ENCODE measurements around the gene ADORA1. TPM values are rescaled to one million over a fixed set of nuclear protein-coding genes. Genes with fewer than 3 reads are reported as not detected.

ADORA1 gene
- total and polyA plus RNA-seq, 8 donors, result 8.1 to 19.7 (median 15.5) TPM

DNA sequence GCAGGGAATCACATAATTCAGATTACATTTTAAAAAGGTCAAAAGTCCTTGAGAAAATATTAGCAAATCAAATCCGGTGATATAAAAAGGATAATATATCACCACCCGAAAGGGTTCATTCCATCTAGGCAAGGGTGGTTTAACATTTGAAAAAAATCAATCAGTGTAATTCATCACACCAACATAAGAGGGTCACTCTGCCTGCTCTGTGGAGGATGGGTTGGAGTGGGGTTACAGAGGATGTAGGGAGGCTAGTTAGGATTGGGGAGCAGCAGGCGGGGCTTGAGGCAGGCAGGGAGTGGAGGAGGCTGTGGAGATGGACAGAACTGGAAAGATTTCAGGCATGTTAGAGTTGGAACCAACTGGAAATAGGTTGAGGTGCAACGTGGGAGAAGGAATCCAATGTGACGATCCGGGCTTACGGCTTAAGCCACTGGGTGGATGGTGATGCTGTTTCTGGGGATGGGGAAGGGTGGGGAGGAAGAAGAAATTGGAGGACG is 12.5 kb downstream of the ADORA1 start:
- 59 to 61% methylated on average over 8 of the region's 8 CpGs for WGBS, 2 donors
- H3K4me1 ChIP-seq, result peaks cover 7 to 16% (median 12%) of the 10 kb centered on the region in 3 donors
- ATAC-seq, result no peak
- TF ChIP-seq, protein P1, sequence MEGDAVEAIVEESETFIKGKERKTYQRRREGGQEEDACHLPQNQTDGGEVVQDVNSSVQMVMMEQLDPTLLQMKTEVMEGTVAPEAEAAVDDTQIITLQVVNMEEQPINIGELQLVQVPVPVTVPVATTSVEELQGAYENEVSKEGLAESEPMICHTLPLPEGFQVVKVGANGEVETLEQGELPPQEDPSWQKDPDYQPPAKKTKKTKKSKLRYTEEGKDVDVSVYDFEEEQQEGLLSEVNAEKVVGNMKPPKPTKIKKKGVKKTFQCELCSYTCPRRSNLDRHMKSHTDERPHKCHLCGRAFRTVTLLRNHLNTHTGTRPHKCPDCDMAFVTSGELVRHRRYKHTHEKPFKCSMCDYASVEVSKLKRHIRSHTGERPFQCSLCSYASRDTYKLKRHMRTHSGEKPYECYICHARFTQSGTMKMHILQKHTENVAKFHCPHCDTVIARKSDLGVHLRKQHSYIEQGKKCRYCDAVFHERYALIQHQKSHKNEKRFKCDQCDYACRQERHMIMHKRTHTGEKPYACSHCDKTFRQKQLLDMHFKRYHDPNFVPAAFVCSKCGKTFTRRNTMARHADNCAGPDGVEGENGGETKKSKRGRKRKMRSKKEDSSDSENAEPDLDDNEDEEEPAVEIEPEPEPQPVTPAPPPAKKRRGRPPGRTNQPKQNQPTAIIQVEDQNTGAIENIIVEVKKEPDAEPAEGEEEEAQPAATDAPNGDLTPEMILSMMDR (IDR thresholded peaks at IDR 0.05), result no peak
- H3K27me3 ChIP-seq, result no peaks in the 10 kb centered on the region
- no peak overlapping the region for H3K4me3 ChIP-seq
- no peak for DNase-seq
- H3K36me3 ChIP-seq, result no peaks in the 10 kb centered on the region
- H3K9me3 ChIP-seq, result no peaks in the 10 kb centered on the region
- FAIRE-seq, result no peak
- peak overlapping the region in 2 of 4 donors; percentile 0 to 50 for H3K27ac ChIP-seq
- intact Hi-C loops (cut with DNase I), result no loop called here

DNA sequence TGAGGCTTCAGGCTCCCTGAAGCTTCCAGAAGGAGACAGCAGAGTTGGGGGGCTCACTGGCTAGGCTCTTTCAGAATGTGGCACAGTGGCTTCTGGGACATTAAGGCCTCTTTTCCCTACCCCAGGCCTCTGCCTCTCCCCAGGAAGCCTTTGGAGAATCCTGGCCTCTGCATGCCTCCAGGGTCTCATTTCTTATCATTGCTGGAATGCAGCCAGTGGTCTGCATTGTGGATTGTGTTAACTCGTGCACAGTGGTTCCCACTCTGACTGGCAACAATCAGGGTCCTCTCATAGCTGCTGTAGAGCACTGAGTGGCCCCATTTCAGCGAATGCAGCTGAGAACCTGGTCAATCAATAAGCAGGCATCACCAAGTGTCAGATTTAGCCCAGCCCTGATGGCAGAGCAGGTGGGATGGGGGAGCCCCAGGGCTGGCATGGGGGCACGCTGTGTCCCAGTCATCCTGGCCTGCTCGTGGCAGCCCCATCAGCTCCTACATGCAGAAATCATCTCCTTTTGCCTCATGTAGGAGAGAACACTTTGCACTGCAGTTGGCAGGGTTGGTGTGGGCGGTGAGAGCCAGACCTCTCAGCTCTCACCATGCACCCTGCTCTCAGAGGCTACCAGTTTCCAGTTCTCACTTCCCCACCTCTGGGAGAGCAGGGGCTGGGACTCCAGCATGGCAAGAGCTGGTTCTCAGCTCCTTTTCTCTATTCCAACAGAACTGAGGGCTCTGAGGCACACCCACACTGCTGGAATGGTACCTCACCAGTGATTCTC is 13.4 kb downstream of the ADORA1 start:
- Histone ChIP-seq H3K36me3 (no peaks in the 10 kb centered on the region), H3K4me1 (peaks cover 3 to 11% (median 6%) of the 10 kb centered on the region in 3 donors), H3K9me3 (no peaks in the 10 kb centered on the region), H3K27ac (peak overlapping the region in 2 of 4 donors; percentile 0 to 50), H3K27me3 (no peaks in the 10 kb centered on the region), H3K4me3 (no peak overlapping the region)
- 54 to 67% methylated on average over 4 to 5 of the region's 5 CpGs for WGBS, 2 donors
- DNase-seq (no peak), FAIRE-seq (no peak), ATAC-seq (no peak)
- intact Hi-C loops (cut with DNase I), result no loop called here
- TF ChIP-seq, protein P1 (IDR thresholded peaks at IDR 0.05), result no peak

GRCh38 chr1:203142124-203142523 is 14.6 kb downstream of the ADORA1 start:
- DNase-seq (no peak), ATAC-seq (no peak), FAIRE-seq (no peak)
- no peaks in the 10 kb centered on the region for H3K9me3 ChIP-seq
- intact Hi-C loops (cut with DNase I), result no loop called here
- H3K27ac ChIP-seq, result peak overlapping the region in 2 of 4 donors; percentile 55 to 63
- TF ChIP-seq, protein P1 (IDR thresholded peaks at IDR 0.05), result no peak
- H3K4me3 ChIP-seq, result no peak overlapping the region
- no peaks in the 10 kb centered on the region for H3K27me3 ChIP-seq
- H3K4me1 ChIP-seq, result peaks cover 0 to 6% (median 0%) of the 10 kb centered on the region in 3 donors
- no peaks in the 10 kb centered on the region for H3K36me3 ChIP-seq
- WGBS, 2 donors, result 82 to 84% methylated on average over 6 of the region's 6 CpGs

DNA sequence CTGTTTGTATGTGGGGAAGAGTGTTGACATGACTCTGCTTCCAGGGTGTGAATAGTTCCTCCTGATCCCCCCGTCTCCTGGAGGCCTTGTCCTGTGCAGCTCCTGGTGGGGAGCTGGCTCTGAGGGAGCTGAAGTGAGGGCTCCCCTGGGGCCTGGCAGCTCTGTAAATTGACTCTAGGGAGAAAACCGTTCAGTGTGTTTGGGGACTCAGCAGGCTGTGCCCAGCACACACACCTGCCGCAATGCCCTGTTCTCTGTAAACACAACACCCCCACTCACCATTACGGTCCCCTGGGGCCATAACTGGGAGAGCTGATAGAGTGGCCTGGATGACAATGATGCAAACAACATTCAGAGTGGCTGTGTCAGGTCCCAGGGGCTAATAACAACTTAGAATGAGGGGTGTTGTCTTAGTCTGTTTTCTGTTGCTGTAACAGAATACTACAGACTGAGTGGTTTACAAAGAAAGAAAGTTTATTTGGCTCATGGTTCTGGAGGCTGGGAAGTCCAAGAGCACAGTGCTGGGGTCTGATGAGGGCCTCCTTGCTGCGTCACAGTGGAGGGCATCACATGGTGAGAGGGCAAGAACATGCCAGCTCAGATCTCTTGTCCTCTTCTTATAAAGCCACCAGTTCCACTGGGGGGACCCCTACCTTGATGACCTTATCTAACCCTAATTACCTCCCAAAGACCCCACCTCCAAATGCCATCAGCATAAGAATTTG is 15.3 kb downstream of the ADORA1 start:
- H3K4me1 ChIP-seq, result peaks cover 0 to 6% (median 0%) of the 10 kb centered on the region in 3 donors
- FAIRE-seq (no peak), DNase-seq (no peak), ATAC-seq (no peak)
- TF ChIP-seq, protein P1 (IDR thresholded peaks at IDR 0.05), result no peak
- intact Hi-C loops (cut with DNase I), result no loop called here
- WGBS, 2 donors, result 68 to 73% methylated on average over 5 of the region's 5 CpGs
- no peaks in the 10 kb centered on the region for H3K9me3 ChIP-seq
- H3K27ac ChIP-seq, result peak overlapping the region in 2 of 4 donors; percentile 55 to 63
- H3K36me3 ChIP-seq, result no peaks in the 10 kb centered on the region
- no peak overlapping the region for H3K4me3 ChIP-seq
- H3K27me3 ChIP-seq, result no peaks in the 10 kb centered on the region

All from pancreas (tissue), 10 donors.